Activated CD8-positive, alpha-beta T cell treated with anti-CD3 and anti-CD28 coated beads, Interleukin-2, amount 10 ng/mL, durations not matched to agents 7 days and 5 days (primary cell): ENCODE data around the gene ZNF66. TPM values are rescaled to one million over a fixed set of nuclear protein-coding genes. Genes with fewer than 3 reads are reported as not detected.
"Not testable (repeated sequence)": the region's sequence is repeated elsewhere in the genome, so short reads cannot be mapped to it uniquely, and the experiment has no call there.

Experiments used
- ATAC-seq: fragments of 150-1000 bp; cut with Tn5 transposase; one replicate; pipeline ENCODE4 v1.10.0; 2021; ENCODE audit warnings: moderate library complexity
- CTCF ChIA-PET: fragments of 350-600 bp; sonication (Branson Sonifier 250); formaldehyde crosslinking; loops from one replicate; lab custom pipeline; 2021; ENCODE audit warnings: antibody characterized with exemption; lab: Charles Lee
- POLR2A ChIA-PET: fragments of 350-600 bp; sonication (Branson Sonifier 250); formaldehyde crosslinking; loops from one replicate; lab custom pipeline; 2021; ENCODE audit warnings: antibody characterized with exemption; lab: Charles Lee
- DNase-seq: peaks from one replicate; pipeline ENCODE4 v3.0.0-alpha.2; 2020
- H3K27ac Mint-ChIP-seq: one replicate; pipeline ENCODE4 v1.8.0; 2021; ENCODE audit warnings: mild to moderate bottlenecking, mixed read lengths
- H3K27me3 Mint-ChIP-seq: one replicate; pipeline ENCODE4 v1.8.0; 2021; ENCODE audit warnings: low read depth, mixed read lengths
- H3K36me3 Mint-ChIP-seq: one replicate; pipeline ENCODE4 v1.8.0; 2021; ENCODE audit warnings: low read depth, mixed read lengths
- H3K4me1 Mint-ChIP-seq: one replicate; pipeline ENCODE4 v1.8.0; 2021; ENCODE audit warnings: low read depth, mixed read lengths
- H3K4me3 Mint-ChIP-seq: one replicate; pipeline ENCODE4 v1.8.0; 2021; ENCODE audit warnings: mild to moderate bottlenecking, mixed read lengths
- H3K9me3 Mint-ChIP-seq: one replicate; pipeline ENCODE4 v1.8.0; 2022; ENCODE audit warnings: mixed read lengths; ENCODE audit not compliant: insufficient read depth
- total RNA-seq, 2 experiments: library from RNA; stranded (reverse); gene quantifications; one replicate each; pipeline ENCODE4 v1.2.3, GENCODE V29; 2021

The ZNF66 gene
- 10 to 100 TPM; 18.1 to 18.5 TPM for total RNA-seq

- peaks cover 17% of the 10 kb centered on the region for H3K9me3 Mint-ChIP-seq
- H3K27me3 Mint-ChIP-seq, result no peaks in the 10 kb centered on the region
- DNase-seq (peak; percentile 97), ATAC-seq (peak; percentile 98)
- H3K36me3 Mint-ChIP-seq, result peaks cover 37% of the 10 kb centered on the region
- peaks cover 15% of the 10 kb centered on the region for H3K4me1 Mint-ChIP-seq
- H3K27ac Mint-ChIP-seq, result peak within 1 kb of the TSS; percentile 99
- POLR2A ChIA-PET, result interaction anchor here (0.5 to 2.8 kb wide), 31 partner anchors 9 to 1260 kb away, joined by 3 to 26 read pairs (median 5); partner anchors contain the start of genes NDUFA13, ZNF253, ZNF429 and ZNF43
- CTCF ChIA-PET, result interaction anchor here (1.0 kb wide), 1 partner anchor 211 kb away, joined by 3 read pairs; the partner anchor contains the start of gene ZNF737
- H3K4me3 Mint-ChIP-seq, result peak within 1 kb of the TSS; percentile 99
Observed at GRCh38 chr19:20776083-20777076, at the start of gene ZNF66. TSS of gene ZNF66 (plus strand) at chr19:20776304. CDS start at chr19:20776448, 144 bp downstream.

GRCh38 chr19:20750169-20750568 lies 25.9 kb upstream of the ZNF66 start:
- H3K36me3 Mint-ChIP-seq, ATAC-seq, H3K4me1 Mint-ChIP-seq, DNase-seq, H3K27me3 Mint-ChIP-seq, H3K27ac Mint-ChIP-seq, H3K4me3 Mint-ChIP-seq, CTCF ChIA-PET, POLR2A ChIA-PET: not testable (repeated sequence)
- H3K9me3 Mint-ChIP-seq, result peaks cover 40% of the 10 kb centered on the region

- H3K36me3 Mint-ChIP-seq, H3K27me3 Mint-ChIP-seq, CTCF ChIA-PET, ATAC-seq, H3K4me1 Mint-ChIP-seq, H3K4me3 Mint-ChIP-seq, DNase-seq, POLR2A ChIA-PET, H3K27ac Mint-ChIP-seq: not testable (repeated sequence)
- peaks cover 35% of the 10 kb centered on the region for H3K9me3 Mint-ChIP-seq
Observed at GRCh38 chr19:20752291-20752690, 23.8 kb upstream of the ZNF66 start.

- POLR2A ChIA-PET, CTCF ChIA-PET, ATAC-seq, H3K4me3 Mint-ChIP-seq, H3K27ac Mint-ChIP-seq, H3K4me1 Mint-ChIP-seq, H3K36me3 Mint-ChIP-seq, H3K27me3 Mint-ChIP-seq, DNase-seq: not testable (repeated sequence)
- H3K9me3 Mint-ChIP-seq, result peaks cover 19% of the 10 kb centered on the region
Observed at GRCh38 chr19:20769225-20769736, 6.8 kb upstream of the ZNF66 start.

GRCh38 chr19:20787786-20788185 lies 11.7 kb downstream of the ZNF66 start:
- DNase-seq (no peak), ATAC-seq (no peak)
- Mint-ChIP-seq H3K27me3 (no peaks in the 10 kb centered on the region), H3K9me3 (peaks cover 62% of the 10 kb centered on the region), H3K4me3 (no peak overlapping the region), H3K27ac (no peak overlapping the region), H3K4me1 (peaks cover 4% of the 10 kb centered on the region), H3K36me3 (peaks cover 72% of the 10 kb centered on the region)
- ChIA-PET CTCF (no interaction called here), POLR2A (no interaction called here)

DNA sequence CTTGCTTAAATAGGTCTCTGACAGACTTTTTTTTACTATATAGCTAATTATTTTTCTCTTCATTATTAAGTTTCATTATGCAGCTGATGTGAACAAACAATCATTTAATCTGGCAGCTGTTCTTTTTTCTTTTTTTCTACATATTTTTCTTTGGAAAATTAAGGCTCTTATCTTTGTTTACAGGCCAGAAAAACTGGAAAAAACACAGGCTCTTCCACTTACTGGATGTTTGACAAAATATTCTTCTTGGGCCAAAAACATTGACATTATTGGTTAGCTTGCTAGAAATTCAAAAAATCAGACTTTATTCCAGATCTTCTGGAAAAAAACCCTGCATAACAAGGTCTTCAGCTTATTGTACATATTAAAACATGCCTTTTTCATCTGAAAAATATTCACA lies 15.7 kb downstream of the ZNF66 start:
- H3K27ac Mint-ChIP-seq, result no peak overlapping the region
- ChIA-PET CTCF (interaction anchor here (0.6 kb wide), 1 partner anchor 540 kb away, joined by 3 read pairs; no protein-coding TSS in a partner anchor), POLR2A (interaction anchor here (0.8 kb wide), 1 partner anchor 16 kb away, joined by 5 read pairs; the partner anchor contains the start of gene ZNF66)
- H3K9me3 Mint-ChIP-seq, result peaks cover 55% of the 10 kb centered on the region
- H3K27me3 Mint-ChIP-seq, result no peaks in the 10 kb centered on the region
- H3K4me1 Mint-ChIP-seq, result no peaks in the 10 kb centered on the region
- H3K4me3 Mint-ChIP-seq, result no peak overlapping the region
- DNase-seq (no peak), ATAC-seq (no peak)
- peaks cover 67% of the 10 kb centered on the region for H3K36me3 Mint-ChIP-seq

GRCh38 chr19:20806311-20807262 lies 30.5 kb downstream of the ZNF66 start:
- H3K4me3 Mint-ChIP-seq, H3K27ac Mint-ChIP-seq, CTCF ChIA-PET, DNase-seq, H3K27me3 Mint-ChIP-seq, ATAC-seq, H3K4me1 Mint-ChIP-seq, POLR2A ChIA-PET: not testable (repeated sequence)
- Mint-ChIP-seq H3K9me3 (peaks cover 63% of the 10 kb centered on the region), H3K36me3 (peaks cover 62% of the 10 kb centered on the region)

DNA sequence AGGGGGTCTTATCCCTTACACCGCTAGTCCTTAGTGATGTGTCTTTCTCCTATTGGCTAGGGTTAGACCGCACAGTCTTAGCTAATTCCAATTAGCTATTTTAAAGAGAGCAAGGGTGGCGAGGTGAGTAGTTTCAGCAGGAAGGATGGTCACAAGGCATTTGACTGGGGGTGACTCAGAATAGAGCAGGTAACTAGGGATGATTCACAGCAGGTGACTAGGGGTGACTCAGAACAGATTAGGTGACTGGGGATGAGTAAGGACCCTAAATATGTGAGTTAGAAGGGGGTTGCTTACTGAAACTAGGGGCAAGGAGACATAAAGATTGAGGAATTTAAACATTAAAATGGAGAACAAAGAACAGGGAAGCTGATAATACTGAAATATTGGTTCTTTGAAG lies 64.3 kb downstream of the ZNF66 start:
- peaks cover 45% of the 10 kb centered on the region for H3K9me3 Mint-ChIP-seq
- DNase-seq, result no peak
- ChIA-PET POLR2A (no interaction called here), CTCF (no interaction called here)
- H3K4me3 Mint-ChIP-seq, result no peak overlapping the region
- H3K4me1 Mint-ChIP-seq, result no peaks in the 10 kb centered on the region
- peaks cover 12% of the 10 kb centered on the region for H3K36me3 Mint-ChIP-seq
- H3K27me3 Mint-ChIP-seq, result no peaks in the 10 kb centered on the region
- H3K27ac Mint-ChIP-seq, result no peak overlapping the region
- ATAC-seq, result no peak

Other genes starting within 250 kb of the ZNF66 start
- gene ZNF737, start 210.5 kb upstream of the ZNF66 start, total RNA-seq, result 10 to 100 TPM; 18.4 to 19.1 TPM
- gene ZNF626, start 114.7 kb upstream of the ZNF66 start, total RNA-seq, result 1 to 10 TPM; 7.0 to 9.1 TPM
- gene ZNF85, start 146.9 kb downstream of the ZNF66 start, total RNA-seq, result 10 to 100 TPM; 24.6 to 24.7 TPM
- gene ZNF430, start 244.4 kb downstream of the ZNF66 start, total RNA-seq, result 10 to 100 TPM; 22.0 to 25.5 TPM